ENCODE measurements around the gene KLK6.

Gene KLK6

DNA sequence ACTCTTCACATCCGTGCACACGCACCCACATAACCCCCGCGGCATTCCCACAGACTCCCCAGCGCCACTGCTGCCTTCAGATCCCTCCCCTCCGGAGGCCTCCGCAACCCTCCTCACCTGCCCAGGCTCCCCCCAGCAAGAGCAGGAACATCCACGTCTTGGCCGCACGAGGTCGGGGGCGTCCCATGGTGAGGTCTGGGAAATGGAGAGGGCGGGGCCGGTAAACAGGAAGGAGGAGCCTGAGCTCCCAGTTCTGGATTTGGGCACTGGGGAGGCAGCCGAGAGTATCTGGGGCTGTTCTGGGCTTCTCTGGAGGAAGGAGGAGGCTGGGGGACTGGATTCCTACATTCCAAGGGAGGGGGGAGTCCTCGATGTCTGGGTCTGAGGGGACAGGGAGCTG lies 31.6 kb upstream of the KLK6 start:
- TF ChIP-seq, protein P1, sequence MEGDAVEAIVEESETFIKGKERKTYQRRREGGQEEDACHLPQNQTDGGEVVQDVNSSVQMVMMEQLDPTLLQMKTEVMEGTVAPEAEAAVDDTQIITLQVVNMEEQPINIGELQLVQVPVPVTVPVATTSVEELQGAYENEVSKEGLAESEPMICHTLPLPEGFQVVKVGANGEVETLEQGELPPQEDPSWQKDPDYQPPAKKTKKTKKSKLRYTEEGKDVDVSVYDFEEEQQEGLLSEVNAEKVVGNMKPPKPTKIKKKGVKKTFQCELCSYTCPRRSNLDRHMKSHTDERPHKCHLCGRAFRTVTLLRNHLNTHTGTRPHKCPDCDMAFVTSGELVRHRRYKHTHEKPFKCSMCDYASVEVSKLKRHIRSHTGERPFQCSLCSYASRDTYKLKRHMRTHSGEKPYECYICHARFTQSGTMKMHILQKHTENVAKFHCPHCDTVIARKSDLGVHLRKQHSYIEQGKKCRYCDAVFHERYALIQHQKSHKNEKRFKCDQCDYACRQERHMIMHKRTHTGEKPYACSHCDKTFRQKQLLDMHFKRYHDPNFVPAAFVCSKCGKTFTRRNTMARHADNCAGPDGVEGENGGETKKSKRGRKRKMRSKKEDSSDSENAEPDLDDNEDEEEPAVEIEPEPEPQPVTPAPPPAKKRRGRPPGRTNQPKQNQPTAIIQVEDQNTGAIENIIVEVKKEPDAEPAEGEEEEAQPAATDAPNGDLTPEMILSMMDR (IDR thresholded peaks at IDR 0.05; ENCODE audit: low read depth, low read length) = no peak
- no peak for TF ChIP-seq EZH2phosphoT487 (IDR thresholded peaks at IDR 0.05; ENCODE audit: low read depth)
- H3K4me1 ChIP-seq (ENCODE audit: low read length) = no peaks in the 10 kb centered on the region
- no peaks in the 10 kb centered on the region for H3K79me2 ChIP-seq (ENCODE audit: low read length)
- no peak overlapping the region for H2AFZ ChIP-seq (ENCODE audit: low read depth, low read length)
- no peak overlapping the region for H3K4me2 ChIP-seq (ENCODE audit: low read length)
- no peaks in the 10 kb centered on the region for H4K20me1 ChIP-seq (ENCODE audit: insufficient read depth, low read length)
- H3K9me3 ChIP-seq (ENCODE audit: insufficient read depth, low read length) = no peaks in the 10 kb centered on the region
- no peak overlapping the region for H3K4me3 ChIP-seq (ENCODE audit: low read length)
- H3K27ac ChIP-seq (ENCODE audit: low read length) = no peak overlapping the region
- no peak overlapping the region for H3K9ac ChIP-seq (ENCODE audit: low read length)
- H3K27me3 ChIP-seq (ENCODE audit: low read depth, low read length) = peaks cover 21% of the 10 kb centered on the region
- no peaks in the 10 kb centered on the region for H3K36me3 ChIP-seq (replicated peaks; ENCODE audit: low read depth, low read length)

DNA sequence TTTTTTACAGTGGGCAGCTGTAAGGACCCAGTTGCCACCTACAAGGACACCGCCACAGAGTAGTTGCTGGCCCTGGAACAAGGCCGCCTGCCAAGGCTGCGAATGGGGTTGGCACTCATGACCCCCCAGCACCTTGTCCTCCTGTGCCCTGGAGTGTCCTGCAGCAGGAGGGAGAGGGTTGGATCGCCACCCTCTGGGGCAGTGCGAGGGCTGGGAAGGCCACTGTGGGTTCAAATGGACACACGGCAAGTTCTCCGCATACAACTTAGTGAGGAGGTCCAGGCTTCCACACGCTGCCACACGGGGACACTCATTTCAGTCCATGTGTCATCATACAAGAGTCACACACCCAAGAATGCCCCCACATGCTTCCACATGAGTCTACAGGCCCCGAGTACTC lies 31.0 kb upstream of the KLK6 start:
- Histone ChIP-seq H4K20me1 (ENCODE audit: insufficient read depth, low read length) (no peaks in the 10 kb centered on the region), H3K4me2 (ENCODE audit: low read length) (no peak overlapping the region), H3K4me3 (ENCODE audit: low read length) (no peak overlapping the region), H3K79me2 (ENCODE audit: low read length) (no peaks in the 10 kb centered on the region), H3K36me3 (replicated peaks; ENCODE audit: low read depth, low read length) (no peaks in the 10 kb centered on the region), H3K27ac (ENCODE audit: low read length) (no peak overlapping the region), H2AFZ (ENCODE audit: low read depth, low read length) (no peak overlapping the region), H3K9ac (ENCODE audit: low read length) (no peak overlapping the region), H3K9me3 (ENCODE audit: insufficient read depth, low read length) (no peaks in the 10 kb centered on the region), H3K4me1 (ENCODE audit: low read length) (no peaks in the 10 kb centered on the region), H3K27me3 (ENCODE audit: low read depth, low read length) (peaks cover 19% of the 10 kb centered on the region)
- TF ChIP-seq, protein P1 (IDR thresholded peaks at IDR 0.05; ENCODE audit: low read depth, low read length) = no peak
- no peak for TF ChIP-seq EZH2phosphoT487 (IDR thresholded peaks at IDR 0.05; ENCODE audit: low read depth)

DNA sequence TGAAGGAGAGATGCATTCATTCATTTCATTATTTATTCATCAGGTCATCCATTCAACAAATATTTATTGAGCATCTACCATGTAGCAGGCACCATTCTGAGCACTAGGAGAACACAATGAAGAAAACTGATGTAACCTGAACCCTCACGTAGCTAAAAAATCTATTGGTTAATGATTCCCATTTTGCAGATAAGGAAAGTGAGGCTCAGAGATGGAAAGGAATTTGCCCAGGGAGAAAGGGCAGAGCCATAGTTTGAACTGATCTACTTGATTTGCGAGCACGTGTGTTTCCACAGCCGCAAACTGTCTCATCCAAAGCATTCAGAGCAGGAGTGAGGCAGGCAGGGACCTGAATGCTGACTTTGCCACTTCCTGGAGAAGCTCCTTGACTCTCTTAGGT lies 29.3 kb upstream of the KLK6 start:
- Histone ChIP-seq H3K36me3 (replicated peaks; ENCODE audit: low read depth, low read length) (no peaks in the 10 kb centered on the region), H3K27ac (ENCODE audit: low read length) (no peak overlapping the region), H3K4me3 (ENCODE audit: low read length) (no peak overlapping the region), H3K4me2 (ENCODE audit: low read length) (no peak overlapping the region), H3K79me2 (ENCODE audit: low read length) (no peaks in the 10 kb centered on the region), H3K9me3 (ENCODE audit: insufficient read depth, low read length) (no peaks in the 10 kb centered on the region), H3K9ac (ENCODE audit: low read length) (no peak overlapping the region), H3K27me3 (ENCODE audit: low read depth, low read length) (peaks cover 14% of the 10 kb centered on the region), H4K20me1 (ENCODE audit: insufficient read depth, low read length) (no peaks in the 10 kb centered on the region), H2AFZ (ENCODE audit: low read depth, low read length) (no peak overlapping the region), H3K4me1 (ENCODE audit: low read length) (no peaks in the 10 kb centered on the region)
- TF ChIP-seq, protein P1 (IDR thresholded peaks at IDR 0.05; ENCODE audit: low read depth, low read length) = no peak
- TF ChIP-seq EZH2phosphoT487 (IDR thresholded peaks at IDR 0.05; ENCODE audit: low read depth) = no peak

DNA sequence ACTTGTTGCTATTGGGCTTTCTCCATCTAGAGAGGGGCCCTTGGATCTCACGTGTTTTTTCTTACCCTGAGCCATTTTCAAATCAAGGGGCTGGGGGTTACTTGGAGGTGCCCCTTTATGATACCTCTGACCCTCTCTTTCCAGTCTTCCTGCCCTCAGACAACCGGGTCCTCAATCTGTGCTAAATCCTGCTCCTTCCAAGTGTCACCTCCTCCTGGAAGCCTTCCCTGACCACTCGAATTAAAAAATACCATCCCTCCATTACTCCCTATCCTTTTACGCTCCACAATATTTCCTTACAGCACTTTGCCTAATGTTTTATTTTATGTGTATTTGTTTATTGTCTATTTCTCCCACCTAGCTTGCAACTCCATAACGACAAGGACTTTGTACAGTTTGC lies 28.7 kb upstream of the KLK6 start:
- H3K79me2 ChIP-seq (ENCODE audit: low read length) = no peaks in the 10 kb centered on the region
- TF ChIP-seq, protein P1 (IDR thresholded peaks at IDR 0.05; ENCODE audit: low read depth, low read length) = no peak
- H3K27ac ChIP-seq (ENCODE audit: low read length) = no peak overlapping the region
- no peaks in the 10 kb centered on the region for H3K9me3 ChIP-seq (ENCODE audit: insufficient read depth, low read length)
- no peaks in the 10 kb centered on the region for H4K20me1 ChIP-seq (ENCODE audit: insufficient read depth, low read length)
- no peak overlapping the region for H3K4me3 ChIP-seq (ENCODE audit: low read length)
- H2AFZ ChIP-seq (ENCODE audit: low read depth, low read length) = no peak overlapping the region
- no peak overlapping the region for H3K9ac ChIP-seq (ENCODE audit: low read length)
- peaks cover 14% of the 10 kb centered on the region for H3K27me3 ChIP-seq (ENCODE audit: low read depth, low read length)
- H3K4me2 ChIP-seq (ENCODE audit: low read length) = no peak overlapping the region
- no peaks in the 10 kb centered on the region for H3K4me1 ChIP-seq (ENCODE audit: low read length)
- no peaks in the 10 kb centered on the region for H3K36me3 ChIP-seq (replicated peaks; ENCODE audit: low read depth, low read length)
